AG09319 (cell line): ENCODE data around the gene MMUT.
"Not testable (repeated sequence)": the region's sequence is repeated elsewhere in the genome, so short reads cannot be mapped to it uniquely, and the experiment has no call there.

Experiments used
- DNase-seq: peaks from one replicate; pipeline ENCODE4 v3.0.0-alpha.2; 2010; ENCODE audit warnings: low read depth; ENCODE audit errors: extremely low read depth
- CTCF ChIP-seq: IDR thresholded peaks from 2 replicates; pipeline ENCODE4 v1.5.1; 2011; ENCODE audit warnings: low read depth, mild to moderate bottlenecking, inconsistent platforms, low read length, moderate library complexity

The MMUT gene

GRCh38 chr6:49490633-49491032, 27.6 kb upstream of the MMUT start:
- DNase-seq: no peak

GRCh38 chr6:49483380-49483779, 20.3 kb upstream of the MMUT start:
- not testable (repeated sequence) for DNase-seq

More at GRCh38 chr6:49490633-49491032, 27.6 kb upstream of the MMUT start:
- no peak for TF ChIP-seq CTCF

GRCh38 chr6:49481846-49482245, 18.8 kb upstream of the MMUT start:
- not testable (repeated sequence) for DNase-seq

- TF ChIP-seq CTCF: no peak
- no peak for DNase-seq
Observed at GRCh38 chr6:49479308-49479970, 16.4 kb upstream of the MMUT start.

- not testable (repeated sequence) for DNase-seq
Observed at GRCh38 chr6:49476564-49476963, 13.5 kb upstream of the MMUT start.

- no peak for TF ChIP-seq CTCF
- no peak for DNase-seq
Observed at GRCh38 chr6:49468042-49468441, 5.0 kb upstream of the MMUT start.

- TF ChIP-seq CTCF: no peak
- DNase-seq: no peak
Observed at GRCh38 chr6:49464691-49465090, 1.6 kb upstream of the MMUT start.

GRCh38 chr6:49463612-49463967, 537 bp upstream of the MMUT start:
- no peak for TF ChIP-seq CTCF
- no peak for DNase-seq

GRCh38 chr6:49462599-49462926, 490 bp downstream of the MMUT start:
- no peak for DNase-seq
- TF ChIP-seq CTCF: no peak
